Fibroblast of villous mesenchyme (primary cell): Measurements from ENCODE around the gene DPP10. TPM values are rescaled to one million over a fixed set of nuclear protein-coding genes. Genes with fewer than 3 reads are reported as not detected.

Source experiments
- DNase-seq: peaks from one replicate; pipeline ENCODE4 v3.0.0-alpha.2; 2010; ENCODE audit warnings: low read depth
- H3K4me3 ChIP-seq: 2 replicates; pipeline ENCODE4 v1.5.1; 2011; ENCODE audit warnings: low read depth, mild to moderate bottlenecking, low read length
- CTCF ChIP-seq: IDR thresholded peaks from 2 replicates; pipeline ENCODE4 v1.5.1; 2012; ENCODE audit warnings: low read depth, mild to moderate bottlenecking, low read length; ENCODE audit not compliant: insufficient read depth
- total RNA-seq: library from RNA; depleted of rRNA; stranded (reverse); fragments of >200 nt; gene quantifications from 2 replicates; pipeline ENCODE4 v1.2.3, GENCODE V29; 2012

DPP10 gene
- total RNA-seq, 1 donor = under 0.01 TPM

GRCh38 chr2:115635430-115635829, 1193.0 kb downstream of the DPP10 start:
- no peak for DNase-seq
- TF ChIP-seq CTCF = no peak
- no peak overlapping the region for H3K4me3 ChIP-seq

DNA sequence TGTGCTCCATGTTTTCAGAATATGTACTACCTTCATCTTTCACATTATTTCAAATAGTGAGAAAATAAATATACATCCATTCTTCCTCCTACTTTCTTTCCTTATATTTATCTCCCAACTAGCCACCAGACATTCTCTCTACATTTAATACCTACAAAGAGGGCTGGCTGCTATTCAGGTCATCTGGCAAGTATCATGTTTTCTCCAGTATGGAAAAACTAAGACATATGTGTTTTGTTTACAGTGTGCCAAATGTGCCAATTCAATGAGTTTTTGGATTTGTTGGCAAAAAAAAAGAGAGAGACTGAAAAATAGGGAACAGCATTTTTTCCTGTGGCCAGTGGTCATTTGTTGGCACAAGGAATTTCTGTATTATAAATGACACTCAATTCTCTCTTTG, 1207.3 kb downstream of the DPP10 start:
- no peak overlapping the region for H3K4me3 ChIP-seq
- no peak for DNase-seq
- TF ChIP-seq CTCF = no peak

DNA sequence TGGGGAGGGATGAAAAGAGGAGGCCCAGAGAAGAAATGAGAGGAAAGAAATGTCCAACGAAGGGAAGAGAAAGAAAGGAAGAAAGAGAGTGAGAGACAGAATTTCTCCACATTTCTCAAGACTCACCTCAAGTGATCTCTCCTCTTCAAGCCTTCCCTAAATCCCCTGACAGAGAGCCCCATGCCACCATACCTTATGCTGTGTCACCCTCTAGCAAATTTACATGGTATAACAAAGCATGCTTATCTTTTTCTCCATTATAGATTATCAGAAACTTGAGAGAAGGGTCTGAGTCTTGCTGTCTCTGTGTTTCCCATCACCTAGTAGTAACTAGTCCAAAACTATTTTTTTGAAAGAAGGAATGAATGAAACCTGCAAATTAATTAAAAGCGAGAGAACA, 1208.4 kb downstream of the DPP10 start:
- no peak for DNase-seq
- no peak overlapping the region for H3K4me3 ChIP-seq
- TF ChIP-seq CTCF = no peak

DNA sequence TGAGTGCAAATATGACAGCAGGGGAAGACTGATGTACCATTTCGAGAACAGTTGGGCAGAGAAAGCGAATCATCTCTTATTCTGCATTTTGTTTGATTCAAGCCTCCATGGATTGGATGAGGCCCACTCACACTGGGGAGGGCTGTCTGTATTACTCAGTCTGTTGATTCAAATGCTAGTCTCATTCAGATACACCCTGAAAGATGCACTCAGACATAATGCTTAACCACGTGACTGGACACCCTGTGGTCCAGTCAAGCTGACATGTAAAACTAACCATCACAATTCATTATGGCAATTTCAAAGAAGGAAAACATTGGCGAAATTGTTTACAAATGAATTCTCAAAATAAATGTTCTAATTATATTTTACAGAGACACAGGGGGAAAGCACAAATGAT, 1210.2 kb downstream of the DPP10 start:
- H3K4me3 ChIP-seq = no peak overlapping the region
- TF ChIP-seq CTCF = no peak
- DNase-seq = no peak

DNA sequence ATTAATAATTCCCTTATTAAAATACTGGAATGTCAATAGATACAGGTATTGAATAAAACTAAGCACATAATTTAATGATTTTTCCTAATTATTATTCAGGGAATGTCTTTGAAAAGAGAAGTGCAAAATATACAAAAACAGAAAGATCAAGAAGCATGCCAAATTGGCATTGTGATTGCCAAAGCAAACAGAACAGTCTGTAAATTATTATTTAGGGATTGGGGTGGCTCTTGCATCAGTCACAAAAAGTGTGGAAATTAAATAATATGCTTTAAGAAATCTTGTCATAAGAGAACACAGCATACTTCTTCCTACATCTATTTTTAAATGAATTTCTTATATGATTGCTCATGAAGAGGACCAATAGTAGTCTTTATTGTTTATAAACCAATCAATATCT, 1211.9 kb downstream of the DPP10 start:
- H3K4me3 ChIP-seq = no peak overlapping the region
- DNase-seq = no peak
- no peak for TF ChIP-seq CTCF

GRCh38 chr2:115678129-115678528, 1235.7 kb downstream of the DPP10 start:
- DNase-seq = no peak
- no peak overlapping the region for H3K4me3 ChIP-seq
- TF ChIP-seq CTCF = no peak

DNA sequence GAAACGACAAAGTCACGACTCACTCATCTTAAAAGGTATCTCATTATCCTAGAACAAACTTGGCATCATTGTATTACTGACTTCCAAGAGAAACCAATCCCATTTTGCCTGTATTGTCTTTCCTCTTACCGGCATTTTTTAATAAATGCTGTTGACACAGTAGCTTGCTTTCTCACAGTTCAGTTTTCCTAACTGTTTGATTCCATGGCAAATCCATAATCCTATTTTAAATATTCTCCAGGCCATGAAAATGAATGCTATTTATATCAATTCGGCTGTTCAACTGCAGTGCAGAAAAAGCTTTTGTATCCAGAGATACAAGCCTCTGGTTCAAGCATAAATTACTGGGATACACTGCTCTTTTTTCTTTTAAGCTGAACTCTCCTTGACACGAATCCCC, 1241.9 kb downstream of the DPP10 start:
- no peak for TF ChIP-seq CTCF
- DNase-seq = no peak
- no peak overlapping the region for H3K4me3 ChIP-seq
